HEK293T (cell line): Measurements from ENCODE around the gene PRSS3.
"Not testable (repeated sequence)": the region's sequence is repeated elsewhere in the genome, so short reads cannot be mapped to it uniquely, and the experiment has no call there.

ENCODE experiments used
- CTCF ChIA-PET: fragments of 350-600 bp; formaldehyde crosslinking; extraction: SDS; loops from one replicate; lab custom pipeline; 2021; ENCODE audit warnings: antibody characterized with exemption, inconsistent platforms; lab: Yijun Ruan, JAX
- POLR2A ChIA-PET: fragments of 350-600 bp; formaldehyde crosslinking; extraction: SDS; loops from one replicate; lab custom pipeline; 2020; ENCODE audit warnings: antibody characterized with exemption, inconsistent platforms; lab: Yijun Ruan, JAX
- DNase-seq: peaks from one replicate; pipeline ENCODE4 v3.0.0; 2012; ENCODE audit warnings: mixed read lengths; ENCODE audit errors: extremely low spot score
- ARNT ChIP-seq: fragments of 450-650 bp; IDR thresholded peaks from 2 replicates; pipeline ENCODE4 v1.6.1; 2017; ENCODE audit warnings: mild to moderate bottlenecking
- BHLHE40 ChIP-seq: fragments of 450-650 bp; IDR thresholded peaks from 2 replicates; pipeline ENCODE4 v1.6.1; 2016; ENCODE audit warnings: mild to moderate bottlenecking, moderate library complexity, borderline replicate concordance
- CTBP1 ChIP-seq: fragments of 450-650 bp; IDR thresholded peaks from 2 replicates; pipeline ENCODE4 v1.6.1; 2016; ENCODE audit warnings: borderline replicate concordance
- ELF4 ChIP-seq: fragments of 450-650 bp; IDR thresholded peaks from 2 replicates; pipeline ENCODE4 v1.6.1; 2017; ENCODE audit warnings: antibody characterized with exemption
- FOXA1 ChIP-seq: fragments of 450-650 bp; IDR thresholded peaks from 2 replicates; pipeline ENCODE4 v1.6.1; 2016; ENCODE audit warnings: mild to moderate bottlenecking
- FOXK2 ChIP-seq: fragments of 450-650 bp; IDR thresholded peaks from 2 replicates; pipeline ENCODE4 v1.6.1; 2016; ENCODE audit warnings: mild to moderate bottlenecking
- FOXM1 ChIP-seq: fragments of 450-650 bp; IDR thresholded peaks from 2 replicates; pipeline ENCODE4 v1.6.1; 2017; ENCODE audit warnings: mild to moderate bottlenecking, borderline replicate concordance
- HDGF ChIP-seq: fragments of 450-650 bp; IDR thresholded peaks from 2 replicates; pipeline ENCODE4 v1.6.1; 2017; ENCODE audit warnings: antibody characterized with exemption, borderline replicate concordance
- L3MBTL2 ChIP-seq: fragments of 450-650 bp; conservative IDR thresholded peaks from 2 replicates; pipeline ENCODE4 v1.6.1; 2016; ENCODE audit warnings: mild to moderate bottlenecking
- LEF1 ChIP-seq: fragments of 450-650 bp; IDR thresholded peaks from 2 replicates; pipeline ENCODE4 v1.6.1; 2017; ENCODE audit warnings: mild to moderate bottlenecking, borderline replicate concordance
- NFRKB ChIP-seq: fragments of 450-650 bp; IDR thresholded peaks from 2 replicates; pipeline ENCODE4 v1.6.1; 2016; ENCODE audit warnings: mild to moderate bottlenecking, moderate library complexity
- PKNOX1 ChIP-seq: fragments of 450-650 bp; IDR thresholded peaks from 2 replicates; pipeline ENCODE4 v1.6.1; 2016
- SP1 ChIP-seq: fragments of 450-650 bp; IDR thresholded peaks from 2 replicates; pipeline ENCODE4 v1.6.1; 2017
- SUZ12 ChIP-seq: fragments of 450-650 bp; IDR thresholded peaks from 2 replicates; pipeline ENCODE4 v1.6.1; 2016; ENCODE audit warnings: mild to moderate bottlenecking
- TARDBP ChIP-seq: fragments of 450-650 bp; IDR thresholded peaks from 2 replicates; pipeline ENCODE4 v1.6.1; 2016
- ZNF384 ChIP-seq: fragments of 450-650 bp; IDR thresholded peaks from 2 replicates; pipeline ENCODE4 v1.6.1; 2016

PRSS3 gene

DNA sequence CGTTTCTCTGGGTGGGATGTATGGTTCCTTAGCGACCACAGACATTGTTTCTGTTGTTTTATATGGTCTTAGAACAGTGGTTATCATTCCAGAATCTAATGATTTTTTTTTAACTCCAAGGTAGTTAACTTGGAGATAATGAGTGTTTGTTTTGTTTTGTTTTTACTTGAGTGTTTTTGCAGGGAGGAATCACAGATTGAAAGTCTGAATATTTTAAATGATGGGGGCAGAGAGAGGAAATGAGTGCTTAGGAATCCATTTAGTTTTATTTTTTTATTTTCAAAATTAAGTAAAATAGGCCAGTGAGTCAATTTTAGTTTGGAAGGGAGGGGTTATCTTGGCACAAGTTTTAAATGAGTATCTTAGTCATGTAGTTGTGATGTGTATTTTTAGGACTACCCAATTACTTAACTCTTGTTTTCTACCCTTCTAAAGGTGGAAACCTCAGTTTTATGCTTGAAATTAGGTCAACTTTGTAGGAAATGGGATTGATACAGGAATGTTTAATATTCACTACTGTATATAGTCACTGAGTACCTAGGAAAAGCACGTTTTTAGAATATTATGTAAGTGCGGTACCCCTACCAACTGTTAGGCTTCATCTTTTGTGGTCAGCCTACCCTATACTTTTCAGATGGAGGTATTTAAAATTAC is 23.6 kb downstream of the PRSS3 start:
- POLR2A ChIA-PET = no interaction called here
- TF ChIP-seq SP1 = no peak
- TF ChIP-seq ARNT = no peak
- no peak for TF ChIP-seq PKNOX1
- TF ChIP-seq ZNF384 = no peak
- no peak for TF ChIP-seq ELF4
- no peak for TF ChIP-seq FOXK2
- no peak for TF ChIP-seq BHLHE40
- TF ChIP-seq SUZ12 = no peak
- DNase-seq = no peak
- CTCF ChIA-PET = no interaction called here

- DNase-seq = no peak
- TF ChIP-seq ZNF384 (no peak), SP1 (no peak), ARNT (no peak), FOXK2 (no peak), FOXM1 (no peak), CTBP1 (no peak), FOXA1 (no peak), ELF4 (no peak), TARDBP (no peak), LEF1 (no peak), HDGF (no peak), SUZ12 (no peak), NFRKB (no peak), PKNOX1 (no peak), L3MBTL2 (no peak), BHLHE40 (no peak)
- CTCF ChIA-PET = no interaction called here
- POLR2A ChIA-PET = no interaction called here
These were observed 24.9 kb downstream of the PRSS3 start for GRCh38 chr9:33820231-33820745.

DNA sequence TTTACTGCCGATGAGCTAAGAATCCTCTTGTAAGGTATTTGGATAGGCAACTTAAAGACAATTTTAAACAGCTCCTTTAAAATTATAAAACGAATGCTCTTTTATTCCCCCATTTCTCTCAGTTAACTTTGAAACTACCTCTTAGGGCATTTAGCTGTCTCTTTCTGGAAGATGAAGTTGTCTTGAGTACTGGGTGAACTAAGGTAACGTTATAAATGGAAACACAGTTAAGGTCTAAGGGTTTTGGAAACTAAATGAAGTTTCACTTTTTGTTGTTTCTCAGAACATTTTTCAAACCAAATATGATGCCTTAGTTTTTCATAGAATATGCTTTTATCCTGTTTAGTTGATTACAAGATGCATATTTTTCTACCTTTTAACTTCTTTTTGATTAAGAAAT is 28.4 kb downstream of the PRSS3 start:
- TF ChIP-seq TARDBP (no peak), SP1 (no peak), FOXA1 (no peak), BHLHE40 (no peak), FOXK2 (no peak), LEF1 (no peak), ARNT (no peak), CTBP1 (no peak)
- ChIA-PET POLR2A (no interaction called here), CTCF (no interaction called here)
- DNase-seq = no peak

DNA sequence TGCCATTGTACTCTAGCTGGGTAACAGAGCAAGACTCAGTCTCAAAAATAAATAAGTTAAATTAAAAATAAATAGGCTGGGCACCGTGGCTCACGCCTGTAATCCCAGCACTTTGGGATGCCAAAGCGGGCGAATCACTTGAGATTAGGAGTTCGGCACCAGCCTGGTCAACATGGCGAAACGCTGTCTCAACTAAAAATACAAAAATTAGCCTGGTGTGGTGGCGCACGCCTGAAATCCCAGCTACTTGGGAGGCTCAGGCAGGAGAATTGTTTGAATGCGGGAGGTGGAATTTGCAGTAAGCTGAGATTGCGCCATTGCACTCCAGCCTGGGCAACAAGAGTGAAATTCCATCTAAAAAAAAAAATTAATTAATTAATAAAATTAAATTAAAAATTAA is 31.9 kb downstream of the PRSS3 start:
- POLR2A ChIA-PET = not testable (repeated sequence)

DNA sequence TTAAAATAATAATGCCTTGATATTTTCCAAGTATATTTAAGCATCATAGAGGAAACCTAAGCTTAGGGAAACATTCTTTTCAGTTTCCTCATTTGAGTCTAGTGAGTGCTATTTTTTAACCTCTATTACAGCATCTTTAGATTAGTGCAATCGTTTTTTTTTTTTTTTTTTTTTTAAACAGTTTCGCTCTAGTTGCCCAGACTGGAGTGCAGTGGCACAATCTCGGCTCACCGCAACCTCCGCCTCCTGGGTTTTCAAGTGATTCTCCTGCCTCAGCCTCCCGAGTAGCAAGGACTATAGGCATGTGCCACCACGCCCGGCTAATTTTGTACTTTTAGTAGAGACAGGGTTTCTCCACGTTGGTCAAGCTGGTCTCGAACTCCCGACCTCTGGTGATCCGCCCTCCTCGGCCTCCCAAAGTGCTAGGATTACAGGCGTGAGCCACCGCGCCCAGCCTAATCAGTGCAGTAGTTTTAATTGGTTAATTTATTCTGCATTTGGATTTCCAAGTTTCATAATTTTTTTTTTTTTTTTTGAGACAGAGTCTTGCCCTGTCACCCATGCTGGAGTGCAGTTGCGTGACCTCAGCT is 34.4 kb downstream of the PRSS3 start:
- POLR2A ChIA-PET, CTCF ChIA-PET, DNase-seq: not testable (repeated sequence)

More for the DNA sequence above, 31.9 kb downstream of the PRSS3 start:
- CTCF ChIA-PET, DNase-seq: not testable (repeated sequence)

DNA sequence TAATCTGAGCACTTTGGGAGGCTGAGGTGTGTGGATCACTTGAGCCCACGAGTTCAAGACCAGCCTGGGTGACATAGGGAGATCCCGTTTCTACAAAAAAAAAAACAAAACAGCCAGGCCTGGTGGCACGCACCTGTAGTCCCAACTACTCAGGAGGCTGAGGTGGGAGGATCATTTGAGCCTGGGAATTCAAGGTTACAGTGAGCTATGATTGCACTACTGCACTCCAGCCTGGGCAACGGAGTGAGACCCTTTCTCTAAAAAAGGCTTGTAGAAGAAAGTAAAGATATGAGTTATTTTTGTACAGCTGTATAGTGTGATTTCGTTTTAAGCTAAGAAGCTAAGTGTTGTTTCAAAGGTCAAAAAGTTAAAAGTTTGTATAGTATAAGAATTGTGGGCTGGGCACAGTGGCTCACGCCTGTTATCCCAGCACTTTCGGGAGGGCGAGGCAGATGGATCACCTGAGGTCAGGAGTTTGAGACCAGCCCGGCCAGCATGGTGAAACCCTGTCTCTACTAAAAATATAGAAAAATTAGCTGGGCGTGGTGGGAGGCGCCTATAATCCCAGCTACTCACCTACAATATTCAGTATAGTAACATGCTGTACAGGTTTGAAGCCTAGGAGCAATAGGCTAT is 40.4 kb downstream of the PRSS3 start:
- ChIA-PET CTCF (interaction anchor here (0.6 kb wide), 1 partner anchor 115 kb away, joined by 3 read pairs; no protein-coding TSS in a partner anchor), POLR2A (interaction anchor here (1.2 kb wide), 1 partner anchor 19 kb away, joined by 3 read pairs; the partner anchor contains the start of gene UBE2R2)
- no peak for DNase-seq
- TF ChIP-seq FOXM1 = no peak
- no peak for TF ChIP-seq FOXK2
- TF ChIP-seq ARNT = no peak
- TF ChIP-seq PKNOX1 = no peak
- no peak for TF ChIP-seq FOXA1
- no peak for TF ChIP-seq BHLHE40
- TF ChIP-seq LEF1 = no peak
- no peak for TF ChIP-seq ELF4
- no peak for TF ChIP-seq TARDBP
- TF ChIP-seq L3MBTL2 = no peak
- no peak for TF ChIP-seq SUZ12
- no peak for TF ChIP-seq NFRKB

DNA sequence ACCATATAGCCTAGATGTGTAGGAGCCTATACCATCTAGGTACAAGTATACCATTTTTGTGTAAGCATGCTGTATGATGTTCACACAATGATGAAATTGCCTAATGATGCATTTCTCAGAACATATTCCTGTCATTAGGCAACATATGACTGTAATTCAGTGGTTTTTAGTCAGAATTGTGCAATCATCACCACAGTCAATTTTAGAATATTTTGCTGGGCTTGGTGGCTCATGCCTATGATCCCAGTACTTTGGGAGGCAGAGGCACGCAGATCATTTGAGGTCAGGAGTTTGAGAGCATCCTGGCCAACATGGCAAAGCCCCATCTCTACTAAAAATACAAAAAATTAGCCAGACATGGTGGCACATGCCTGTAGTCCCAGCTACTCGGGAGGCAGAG is 40.9 kb downstream of the PRSS3 start:
- ChIA-PET CTCF (interaction anchor here (0.6 kb wide), 1 partner anchor 115 kb away, joined by 3 read pairs; no protein-coding TSS in a partner anchor), POLR2A (interaction anchor here (1.2 kb wide), 1 partner anchor 20 kb away, joined by 3 read pairs; the partner anchor contains the start of gene UBE2R2)
- DNase-seq = not testable (repeated sequence)
